Measurements from ENCODE around the gene MMEL1.

- TF ChIP-seq JUND (IDR thresholded peaks at IDR 0.05) (no peak), CTCF (IDR thresholded peaks at IDR 0.05) (peak; percentile 30), POLR2AphosphoS5 (IDR thresholded peaks at IDR 0.05; ENCODE audit: low read depth, low read length) (no peak), ELF1 (IDR thresholded peaks at IDR 0.05) (no peak), IRF3 (IDR thresholded peaks at IDR 0.05; ENCODE audit: low read depth, low read length) (no peak), REST (IDR thresholded peaks at IDR 0.05; ENCODE audit: low read depth, low read length) (no peak)
Observed at GRCh38 chr1:2554621-2555387, 78.0 kb downstream of the MMEL1 start.
